GM03348 (cell line): ENCODE data around the gene CYYR1.

Experiments used
- DNase-seq: peaks from one replicate; pipeline ENCODE4 v3.0.0; 2012; ENCODE audit warnings: low spot score

The CYYR1 gene

DNA sequence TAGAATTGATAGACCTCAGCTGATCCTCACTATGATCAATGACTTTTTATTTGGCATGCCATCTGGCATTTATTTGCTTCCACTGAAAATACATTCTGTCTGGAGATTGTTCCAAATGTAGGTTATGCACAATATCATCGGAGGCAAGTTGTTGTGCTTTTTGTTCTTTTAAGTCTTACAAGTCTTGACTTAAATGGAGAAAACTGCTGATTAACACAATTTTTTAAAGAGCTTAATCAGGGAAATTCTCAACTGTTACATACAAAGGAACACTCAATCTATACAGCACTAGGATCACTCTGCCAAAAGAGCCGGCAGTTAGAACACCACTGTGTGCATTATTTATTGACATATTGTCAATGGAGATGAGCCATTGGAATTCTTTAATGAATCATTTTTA lies 19.2 kb downstream of the CYYR1 start:
- DNase-seq = no peak

DNA sequence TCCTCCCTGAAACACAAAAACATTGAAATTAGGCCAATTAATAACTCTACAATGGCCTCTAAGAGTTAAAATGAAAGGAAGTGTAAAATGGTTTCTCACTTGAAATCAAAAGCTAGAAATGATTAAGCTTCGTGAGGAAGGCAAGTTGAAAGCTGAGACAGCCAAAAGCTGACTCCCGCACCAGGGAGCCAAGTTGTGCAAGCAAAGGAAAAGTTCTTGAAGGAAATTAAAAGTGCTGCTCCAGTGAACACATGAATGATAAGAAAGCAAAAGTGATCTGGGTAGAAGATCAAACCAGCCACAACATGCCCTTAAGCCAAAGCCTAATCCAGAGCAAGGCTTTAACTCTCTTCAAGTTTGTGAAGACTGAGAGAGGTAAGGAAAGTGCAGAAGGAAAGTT lies 22.8 kb downstream of the CYYR1 start:
- DNase-seq = no peak

DNA sequence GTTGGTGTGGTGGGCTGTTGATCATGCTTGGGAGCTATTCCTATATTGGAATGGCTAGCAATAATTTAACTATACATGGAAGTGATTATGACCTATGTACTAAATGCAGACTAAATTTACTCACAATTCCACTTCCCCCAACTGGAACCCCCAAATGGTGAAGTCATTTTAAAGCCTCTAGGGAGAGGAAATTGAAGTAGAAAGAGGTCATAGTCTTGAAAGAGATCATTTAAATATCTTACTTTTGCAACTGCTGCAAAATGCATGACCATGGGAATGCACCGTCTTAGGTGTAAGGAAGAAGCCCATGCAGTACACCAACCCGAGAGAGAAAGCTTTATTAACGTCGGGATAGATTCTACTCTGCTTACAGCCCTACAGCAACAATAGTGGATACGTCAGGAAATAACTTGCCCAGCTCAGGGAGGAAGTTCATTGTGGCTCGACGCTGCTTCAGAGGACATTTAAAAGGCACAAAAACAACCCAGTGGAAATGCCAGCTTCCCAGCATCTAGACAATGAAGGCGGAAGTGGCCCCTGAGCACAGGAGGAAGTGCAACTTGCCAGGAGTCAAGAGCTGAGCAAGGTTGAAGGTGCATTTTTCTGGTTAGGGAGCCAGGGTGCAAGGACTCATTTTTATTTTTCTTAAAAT lies 26.5 kb downstream of the CYYR1 start:
- DNase-seq = no peak

DNA sequence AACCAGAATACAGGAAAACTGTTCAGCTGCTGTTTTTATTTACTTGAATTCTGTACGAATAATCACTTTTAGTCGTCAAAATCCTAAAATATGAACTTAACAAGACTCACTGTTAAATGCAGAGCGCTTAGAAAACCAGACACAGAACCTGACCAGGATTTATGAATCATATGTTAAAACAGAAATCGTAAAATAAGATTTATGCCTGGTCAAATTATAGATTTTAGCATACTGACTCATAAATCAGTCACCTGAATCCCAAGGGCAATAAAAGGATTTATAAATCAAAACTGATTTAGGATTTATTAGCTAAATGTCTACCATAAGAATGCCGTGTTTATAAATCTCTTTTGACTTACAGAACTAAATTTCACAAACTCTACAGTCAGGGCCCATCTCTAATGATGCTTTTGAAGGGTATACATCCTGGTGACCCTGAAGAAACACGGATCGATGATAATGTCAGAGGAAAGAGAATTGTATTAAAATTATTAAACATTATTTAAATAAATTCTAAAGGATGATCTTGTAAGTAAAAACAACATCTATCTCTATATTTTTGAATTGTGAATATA lies 28.8 kb downstream of the CYYR1 start:
- DNase-seq = no peak

DNA sequence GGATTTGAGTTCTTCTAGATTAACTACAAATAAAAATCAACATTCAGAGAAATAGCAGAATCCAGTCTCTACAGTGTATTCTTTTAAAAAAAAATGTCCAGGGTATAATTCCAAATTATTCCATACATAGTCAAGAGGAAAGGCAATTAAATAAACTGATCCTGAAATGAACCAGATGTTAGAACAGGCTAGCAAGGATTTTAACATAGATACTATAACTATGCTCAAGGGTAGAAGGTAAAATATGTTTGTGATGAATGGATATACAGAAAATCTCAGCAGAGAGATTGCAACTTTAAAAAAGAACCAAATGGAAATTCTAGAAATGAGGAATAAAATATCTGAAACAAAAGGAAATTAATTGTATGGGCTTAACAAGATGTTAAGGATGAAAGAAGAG lies 32.4 kb downstream of the CYYR1 start:
- DNase-seq = no peak

DNA sequence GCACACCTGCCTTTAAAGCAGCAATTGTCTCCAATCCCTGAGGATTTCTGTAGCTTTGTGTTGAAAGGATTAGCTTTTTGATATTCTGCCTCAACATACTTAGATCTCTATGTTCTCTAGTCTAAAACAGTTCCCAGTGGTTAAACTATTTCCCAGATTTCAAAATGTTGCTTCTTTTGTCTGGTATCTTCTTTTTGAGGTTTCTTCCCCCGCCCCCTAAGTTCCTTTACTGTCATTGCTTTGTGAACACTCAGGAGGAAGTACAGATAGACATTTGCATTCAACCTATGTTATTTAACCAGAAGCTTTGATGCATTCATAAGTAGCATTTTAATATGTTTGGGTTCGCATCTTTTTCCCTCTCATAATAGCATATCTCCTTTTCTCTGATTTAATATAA lies 33.5 kb downstream of the CYYR1 start:
- no peak for DNase-seq

DNA sequence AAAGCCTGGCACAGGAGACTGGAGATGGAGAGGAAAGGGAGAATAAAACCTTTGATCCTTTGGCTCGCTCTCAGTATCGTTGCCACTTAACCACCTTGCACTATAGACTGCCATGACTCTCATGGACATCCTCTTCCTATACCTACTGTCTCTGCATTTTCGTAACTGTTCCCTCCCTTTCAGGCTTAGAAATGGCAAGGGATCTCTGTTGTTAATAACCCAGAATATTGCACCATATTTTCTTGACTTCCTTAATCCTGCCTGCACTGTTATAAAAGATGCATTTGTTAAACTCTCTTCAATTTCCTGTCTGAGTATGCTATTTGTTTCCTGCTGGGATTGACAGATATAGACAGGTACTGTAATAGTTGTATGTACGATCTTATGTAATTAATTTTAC lies 38.6 kb downstream of the CYYR1 start:
- DNase-seq = no peak

DNA sequence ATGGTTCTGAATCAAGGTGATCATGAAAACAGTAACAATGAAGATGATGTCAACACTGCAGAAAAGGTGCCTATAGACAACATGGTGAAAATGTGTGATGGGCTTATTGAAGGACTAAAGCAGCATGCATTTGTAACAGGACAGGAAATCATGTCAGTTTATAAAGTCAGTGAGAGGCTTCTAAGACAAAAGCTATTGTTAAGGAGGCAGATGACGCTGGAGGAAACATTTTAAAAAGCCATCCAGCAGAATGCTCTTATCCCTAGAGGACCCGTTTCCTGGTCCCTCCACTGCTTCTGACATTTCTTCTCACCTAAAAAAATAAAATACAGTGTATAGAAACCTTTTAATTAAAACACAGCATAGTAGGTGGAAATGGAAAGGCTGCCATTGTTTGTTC lies 40.9 kb downstream of the CYYR1 start:
- DNase-seq = no peak

DNA sequence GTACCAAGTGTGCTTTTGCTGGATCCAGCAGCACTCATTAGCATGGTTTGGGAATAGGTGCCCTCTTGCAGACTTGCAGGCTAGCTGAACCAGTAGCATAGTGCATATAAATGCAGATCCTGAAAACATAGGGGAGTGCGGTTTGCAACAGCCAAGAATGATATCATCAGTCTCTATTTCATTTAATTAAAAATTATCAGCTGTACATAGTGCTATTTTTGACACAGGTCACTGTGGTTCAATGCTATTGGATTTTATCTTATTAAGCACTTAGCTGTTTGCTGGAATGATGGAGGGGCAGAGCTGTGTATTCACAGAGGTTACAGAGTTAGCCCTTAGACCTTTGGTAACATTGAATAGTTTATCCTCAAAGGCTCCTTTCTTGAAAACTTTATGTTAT lies 43.6 kb downstream of the CYYR1 start:
- no peak for DNase-seq

DNA sequence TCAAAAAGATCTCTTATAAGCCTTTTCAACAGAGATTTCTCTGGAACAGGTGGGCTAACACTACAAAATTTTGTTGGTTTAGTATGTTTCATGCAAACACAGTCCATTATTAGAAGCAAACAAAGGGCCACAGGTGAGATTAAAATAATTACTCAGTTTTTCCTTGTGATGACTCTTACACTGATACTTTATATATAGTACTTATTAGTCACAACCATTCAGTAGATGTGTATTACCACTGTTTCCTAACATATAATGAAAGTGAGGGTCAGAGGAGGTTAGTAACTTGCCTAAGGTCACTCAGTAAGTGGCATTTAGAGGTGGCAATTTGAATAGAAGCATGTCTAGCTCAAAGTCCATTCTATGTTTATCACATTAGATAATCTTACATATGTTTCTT lies 44.2 kb downstream of the CYYR1 start:
- no peak for DNase-seq

DNA sequence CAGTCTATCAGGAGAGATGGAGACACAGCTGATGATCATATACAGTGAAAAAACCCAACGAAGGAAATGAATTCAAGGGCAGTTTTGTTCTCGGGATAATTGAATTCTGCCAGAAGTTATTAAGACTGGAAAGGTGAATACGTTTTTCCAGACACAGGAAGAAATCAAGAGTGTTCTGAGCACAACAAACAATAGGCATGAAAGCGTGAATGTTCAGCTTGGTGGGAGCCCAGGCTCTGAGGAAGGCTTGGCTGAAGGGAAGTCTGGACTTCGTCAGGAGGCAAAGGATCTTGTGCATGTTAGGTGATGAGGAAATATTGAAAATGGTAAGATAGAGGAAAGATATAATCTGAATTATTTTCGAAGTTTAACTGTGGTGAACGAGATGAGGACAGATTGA lies 50.4 kb downstream of the CYYR1 start:
- no peak for DNase-seq

DNA sequence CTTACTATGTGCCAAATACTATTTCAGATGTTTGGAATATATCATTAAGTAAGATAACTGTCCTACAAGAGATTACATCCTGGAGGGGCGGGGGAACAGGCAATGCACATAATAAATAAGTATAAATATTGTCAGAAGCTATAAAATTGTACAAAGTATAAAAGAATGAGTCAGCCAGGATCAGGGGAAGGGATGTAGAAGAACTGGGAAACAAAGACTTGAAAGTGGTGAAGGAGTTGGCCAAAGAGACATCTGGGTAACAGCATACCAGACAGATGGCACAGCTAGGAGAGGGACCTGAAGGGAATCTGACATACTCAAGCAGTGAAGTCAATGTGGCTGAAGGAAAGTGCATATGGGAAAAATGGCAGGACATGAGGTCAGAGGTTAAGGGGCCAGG lies 53.9 kb downstream of the CYYR1 start:
- DNase-seq = no peak

DNA sequence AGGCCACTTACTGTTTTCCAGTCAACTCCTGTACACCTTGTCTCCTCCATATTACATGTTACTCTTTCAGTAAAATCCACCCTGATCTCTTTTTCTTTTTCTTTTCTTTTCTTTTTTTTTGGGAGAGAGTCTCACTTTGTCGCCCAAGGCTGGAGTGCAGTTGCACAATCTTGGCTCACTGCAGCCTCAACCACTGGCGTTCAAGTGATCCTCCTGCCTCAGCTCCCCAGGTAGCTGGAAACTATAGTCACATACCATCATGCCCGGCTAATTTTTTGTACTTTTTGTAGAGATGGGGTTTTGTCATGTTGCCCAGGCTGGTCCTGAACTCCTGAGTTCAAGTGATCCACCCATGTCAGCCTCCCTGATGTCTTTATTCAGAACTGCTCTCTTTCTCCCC lies 57.8 kb downstream of the CYYR1 start:
- DNase-seq = no peak

DNA sequence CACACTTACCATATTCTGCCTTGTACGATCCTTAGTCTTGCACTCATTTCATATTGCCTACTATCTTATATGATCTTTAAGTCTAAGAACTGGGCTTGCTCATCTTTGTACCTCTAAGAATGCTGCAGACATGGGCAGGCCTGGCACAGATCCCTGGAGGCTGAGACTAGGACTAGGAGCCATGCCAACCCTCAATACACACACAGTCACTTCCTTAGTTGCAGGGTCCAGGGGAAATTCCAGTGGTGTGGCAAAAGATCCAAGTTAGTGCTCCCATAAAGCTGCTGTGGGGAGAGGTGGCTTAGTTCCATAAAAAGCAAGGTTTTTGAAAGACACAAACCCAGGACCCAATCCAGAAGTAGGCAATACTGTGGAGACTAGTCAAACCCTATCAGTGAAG lies 59.9 kb downstream of the CYYR1 start:
- peak; percentile 69 for DNase-seq

DNA sequence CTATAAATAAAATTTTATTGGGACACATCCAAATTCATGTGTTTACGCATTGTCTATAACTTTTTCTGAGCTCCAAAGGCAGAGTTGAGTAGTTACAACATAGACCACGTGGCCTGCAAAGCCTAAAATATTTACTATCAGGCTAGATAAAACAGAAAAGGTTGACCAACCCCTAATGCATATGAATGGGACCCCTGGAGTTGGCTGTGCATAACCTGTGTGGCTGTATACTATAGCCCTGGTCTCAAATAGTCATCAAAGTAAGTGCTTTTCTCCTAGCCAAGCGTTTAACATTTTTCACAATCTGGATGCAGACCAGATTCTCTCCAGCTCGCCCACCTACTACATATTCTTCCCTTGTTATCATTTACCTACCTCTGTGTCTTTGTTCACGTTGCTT lies 60.4 kb downstream of the CYYR1 start:
- DNase-seq = no peak

DNA sequence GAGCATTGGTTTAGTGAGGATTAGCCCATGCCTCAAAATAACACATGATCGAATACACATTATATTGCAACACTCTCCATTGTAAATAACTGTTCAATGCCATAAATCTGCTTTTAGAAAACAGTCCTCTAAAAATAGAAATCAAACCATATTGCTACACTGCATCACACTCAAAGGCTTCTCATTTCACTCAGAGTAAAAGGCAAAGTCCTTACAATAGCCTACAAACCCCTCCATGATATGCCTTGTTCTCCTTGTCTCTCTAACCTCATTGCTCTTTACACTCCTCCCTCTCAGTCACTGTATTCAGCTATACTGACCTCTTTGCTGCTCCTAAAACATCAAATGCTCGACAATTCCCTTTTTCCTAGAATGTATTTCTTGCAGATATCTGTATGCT lies 64.2 kb downstream of the CYYR1 start:
- DNase-seq = no peak

DNA sequence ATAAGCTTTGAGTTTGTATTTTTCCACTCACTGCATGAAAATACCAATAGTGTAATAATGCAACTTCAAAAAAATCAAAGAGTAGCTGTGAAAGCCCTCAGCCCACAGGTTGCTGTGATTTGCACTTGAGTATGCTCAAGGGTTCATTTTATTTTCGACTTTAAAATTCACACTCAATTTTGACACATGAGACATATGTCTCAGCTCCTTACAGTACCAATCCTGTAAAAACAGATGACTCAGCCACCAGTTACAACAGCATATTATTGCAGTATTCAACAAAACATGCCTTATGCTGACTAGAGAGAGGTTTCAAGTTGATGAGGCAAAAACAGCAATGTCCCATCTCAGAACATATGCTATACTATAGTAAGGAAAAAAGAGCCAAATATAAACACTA lies 66.1 kb downstream of the CYYR1 start:
- peak; percentile 64 for DNase-seq

DNA sequence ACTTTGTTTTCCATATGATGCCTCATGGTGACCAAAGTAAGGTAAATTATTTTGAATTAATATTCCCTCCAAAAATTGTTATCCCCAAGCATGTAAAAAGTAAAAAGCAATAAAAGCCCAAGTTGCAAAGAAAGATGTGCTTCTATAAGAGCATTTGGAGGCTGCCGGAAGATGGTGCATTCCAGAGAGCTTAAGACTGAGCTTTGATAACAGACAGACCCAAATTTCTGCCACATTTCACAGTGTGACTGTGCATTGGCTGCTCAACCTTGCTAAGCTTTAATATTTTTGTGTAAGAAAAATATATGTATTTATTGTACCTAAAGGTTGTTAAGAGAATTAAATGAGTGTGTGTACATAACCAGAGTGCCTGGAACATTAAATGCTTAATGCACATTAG lies 67.9 kb downstream of the CYYR1 start:
- no peak for DNase-seq

DNA sequence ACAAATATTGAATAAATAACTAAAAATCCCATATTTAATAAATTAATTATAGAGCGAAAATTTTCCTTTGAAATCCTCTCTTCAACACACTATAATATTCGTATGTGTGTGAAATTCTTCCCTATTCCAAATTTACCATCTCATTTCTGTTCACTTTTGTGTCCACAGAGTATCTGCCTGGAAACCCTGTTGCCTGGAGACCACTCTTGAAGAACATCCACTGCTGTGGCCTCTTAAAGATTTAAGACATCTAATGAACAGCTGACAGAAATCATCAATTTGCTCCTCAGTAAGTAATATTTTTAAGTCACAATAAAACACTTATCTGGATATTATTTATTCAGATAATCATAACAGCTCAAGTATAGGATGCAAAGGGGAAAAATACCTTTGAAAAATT lies 69.7 kb downstream of the CYYR1 start:
- DNase-seq = no peak

DNA sequence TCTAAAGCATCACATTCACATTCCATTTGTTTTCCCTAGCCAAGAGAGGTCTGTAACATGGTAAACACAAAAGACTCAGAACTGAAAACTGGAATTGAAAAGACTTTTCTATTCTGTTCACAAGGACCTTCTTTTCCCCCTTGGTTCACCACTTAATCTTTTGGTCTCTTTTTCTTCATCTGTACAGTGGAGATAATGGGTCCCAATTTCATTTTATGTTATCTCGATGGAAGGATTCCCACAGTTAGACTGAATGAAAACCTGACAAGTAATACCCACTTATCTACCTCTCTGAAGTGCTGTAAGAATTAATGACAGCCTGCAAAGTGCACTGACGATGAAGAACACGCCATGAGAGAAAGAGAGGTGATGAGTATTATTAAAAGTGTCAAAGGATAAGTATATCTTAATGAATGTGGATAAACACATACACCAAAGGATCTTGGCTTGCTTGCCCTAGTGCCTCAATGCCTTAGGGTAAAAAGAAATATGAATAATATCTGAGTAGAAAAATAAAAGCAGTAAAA lies 71.5 kb downstream of the CYYR1 start:
- DNase-seq = no peak

DNA sequence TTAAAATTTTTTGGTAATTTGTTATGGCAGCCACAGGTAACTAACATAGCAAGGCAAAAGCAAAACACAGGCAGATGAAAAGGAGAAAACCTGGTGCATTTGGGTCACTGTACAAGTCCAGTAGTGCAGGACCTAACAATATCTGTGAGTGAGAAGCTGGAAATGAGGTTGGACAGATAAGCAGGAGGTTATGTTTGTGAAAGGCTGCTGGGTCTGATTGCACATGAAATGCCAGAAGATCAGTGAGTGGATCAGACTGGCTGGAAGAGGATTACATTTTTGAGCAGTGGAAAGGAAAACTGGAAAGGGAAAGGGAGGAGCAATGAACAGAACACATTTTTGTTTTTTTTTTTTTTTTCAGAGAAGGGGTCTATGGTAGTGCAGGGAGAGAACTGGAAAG lies 73.6 kb downstream of the CYYR1 start:
- DNase-seq = no peak

DNA sequence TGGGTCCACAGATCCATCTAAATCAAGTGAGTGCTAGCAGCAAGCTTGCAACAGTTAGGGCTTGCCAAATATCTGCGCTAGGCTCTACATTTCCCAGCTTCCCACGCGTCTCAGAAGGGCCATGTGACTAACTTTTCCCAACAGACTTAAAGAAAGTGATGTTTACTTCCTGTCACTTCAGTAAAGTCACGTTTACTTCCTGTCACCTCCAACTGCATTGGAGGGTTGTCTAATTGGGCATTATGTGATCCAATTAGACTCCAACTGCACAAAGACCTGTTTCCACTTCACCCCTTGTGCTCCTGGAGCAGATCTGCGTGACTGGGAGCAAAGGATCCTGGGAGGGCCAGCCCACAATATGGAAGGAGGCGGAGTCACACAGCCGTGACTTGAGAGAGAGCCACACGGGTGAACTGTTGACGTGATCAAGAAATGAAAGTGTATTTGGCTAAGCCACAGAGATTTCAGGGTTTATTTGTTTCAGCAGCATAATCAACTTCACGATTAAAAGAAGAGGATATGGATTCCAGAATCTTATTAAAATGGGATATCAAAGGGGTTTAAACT lies 77.7 kb downstream of the CYYR1 start:
- DNase-seq = no peak

DNA sequence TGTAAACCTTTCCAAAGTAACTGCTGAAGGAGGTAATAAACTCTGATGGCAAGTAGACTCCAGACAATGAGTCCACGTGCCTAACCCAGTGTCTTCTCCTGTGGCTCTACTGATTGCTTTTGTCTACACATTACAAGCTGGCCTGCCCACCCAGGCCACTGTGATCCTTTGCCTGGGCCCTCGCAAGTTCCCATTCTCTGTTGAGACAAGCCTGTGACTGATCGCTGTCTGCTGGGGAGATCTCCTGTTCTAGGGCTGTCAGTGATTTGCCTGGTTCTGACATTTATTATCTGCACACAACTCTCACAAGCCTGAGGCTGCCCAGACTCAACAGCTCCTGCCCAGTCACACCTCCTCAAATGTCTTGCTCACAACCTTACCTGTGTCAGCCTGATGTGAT lies 81.4 kb downstream of the CYYR1 start:
- no peak for DNase-seq

DNA sequence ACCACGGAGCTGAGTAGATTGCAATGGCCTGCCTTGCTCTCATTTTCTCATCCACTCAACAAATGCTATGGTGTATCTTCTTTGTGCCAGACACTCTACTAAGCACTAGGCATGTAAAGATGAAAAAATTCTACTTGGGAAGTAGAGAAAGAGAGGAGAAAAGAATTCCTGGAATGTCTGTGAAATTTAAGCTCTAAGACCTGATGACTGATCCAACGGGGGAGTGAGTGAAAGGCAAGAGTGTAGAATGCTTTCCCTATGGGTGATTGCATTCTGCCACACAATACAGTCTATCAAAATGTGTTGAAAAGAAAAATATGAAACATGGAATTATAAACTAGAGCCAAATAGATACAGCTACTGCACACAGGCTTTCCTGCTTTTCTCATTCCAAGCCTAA lies 82.3 kb downstream of the CYYR1 start:
- DNase-seq = peak; percentile 54
